Gastrocnemius medialis (tissue), 4 donors: ENCODE measurements around the gene ATXN7L1. TPM values are rescaled to one million over a fixed set of nuclear protein-coding genes. Genes with fewer than 3 reads are reported as not detected.

Experiments
- ATAC-seq, 2 donors: fragments of 150-250 bp; one replicate each; pipeline ENCODE4 v1.9.1; 2016
- DNase-seq, 2 donors: peaks; one replicate each; pipeline ENCODE4 v3.0.0-alpha.2; 2019
- H3K27ac ChIP-seq, 4 donors: fragments of 200-600 bp; sonication (generic); 1 replicate in 1 of 4; 2 replicates in 3 of 4; pipeline ENCODE4 v1.5.1; 2016 to 2018; ENCODE audit warnings: mild to moderate bottlenecking in 2 of 4, moderate library complexity in 1 of 4
- H3K27me3 ChIP-seq, 3 donors: fragments of 200-600 bp; sonication (generic) in 2 of 3; 1 replicate in 1 of 3; 2 replicates in 2 of 3; pipeline versions ENCODE4 v1.5.1 to v1.6.0; 2016 to 2019; ENCODE audit warnings: mild to moderate bottlenecking in 1 of 3, moderate library complexity in 1 of 3
- H3K36me3 ChIP-seq, 2 donors: fragments of 200-600 bp; sonication (generic) in 1 of 2; one replicate each; pipeline ENCODE4 v1.5.1; 2017 to 2018
- H3K4me1 ChIP-seq, 2 donors: fragments of 200-600 bp; sonication (generic) in 1 of 2; one replicate each; pipeline ENCODE4 v1.5.1; 2016 to 2017; ENCODE audit warnings: mild to moderate bottlenecking in 2 of 2
- H3K4me3 ChIP-seq, 4 donors: fragments of 200-600 bp; sonication (generic) in 3 of 4; 1 replicate in 1 of 4; 2 replicates in 3 of 4; pipeline ENCODE4 v1.5.1; 2016 to 2019; ENCODE audit warnings: mild to moderate bottlenecking in 2 of 4
- H3K9me3 ChIP-seq, 3 donors: fragments of 200-600 bp; sonication (generic) in 2 of 3; 1 replicate in 1 of 3; 2 replicates in 2 of 3; pipeline ENCODE4 v1.5.1; 2016 to 2019
- POLR2A ChIP-seq, 2 donors: fragments of 450-650 bp; IDR thresholded peaks; one replicate each; pipeline ENCODE4 v1.6.1; 2017; ENCODE audit warnings: antibody characterized with exemption in 2 of 2, mild to moderate bottlenecking in 2 of 2, moderate library complexity in 2 of 2
- in situ Hi-C, 4 donors: fragments of 200-750 bp; cut with MboI; loops; one replicate each; pipeline versions ENCODE4 v1.15.0 to v1.8.0; 2017; ENCODE audit warnings: low sequenced_read_pairs in 4 of 4
- intact Hi-C: fragments of 100-400 bp; cut with DNase I; formaldehyde crosslinking; loops from one replicate; pipeline ENCODE4 v1.15.1; 2023; ENCODE audit warnings: low total_unique reads
- total RNA-seq, 4 donors: library from RNA; depleted of rRNA; stranded (reverse); fragments of >200 nt; gene quantifications; one replicate each; pipeline versions ENCODE4 v1.1.0 to v1.2.3, GENCODE V29; 2016
- TF ChIP-seq, protein P1 (sequence below), 5 experiments: fragments of 450-650 bp in 3 of 5; fragments of 200-600 bp in 2 of 5; sonication (generic) in 2 of 5; IDR thresholded peaks in 4 of 5; conservative IDR thresholded peaks in 1 of 5; 1 replicate in 4 of 5; 2 replicates in 1 of 5; pipeline ENCODE4 v1.5.1; 2016 to 2019; ENCODE audit warnings: antibody characterized with exemption in 5 of 5, mild to moderate bottlenecking in 3 of 5, moderate library complexity in 3 of 5

Gene ATXN7L1
- total RNA-seq, 4 donors from 2014 or later, result 1.6 to 6.6 (median 4.8) TPM

DNA sequence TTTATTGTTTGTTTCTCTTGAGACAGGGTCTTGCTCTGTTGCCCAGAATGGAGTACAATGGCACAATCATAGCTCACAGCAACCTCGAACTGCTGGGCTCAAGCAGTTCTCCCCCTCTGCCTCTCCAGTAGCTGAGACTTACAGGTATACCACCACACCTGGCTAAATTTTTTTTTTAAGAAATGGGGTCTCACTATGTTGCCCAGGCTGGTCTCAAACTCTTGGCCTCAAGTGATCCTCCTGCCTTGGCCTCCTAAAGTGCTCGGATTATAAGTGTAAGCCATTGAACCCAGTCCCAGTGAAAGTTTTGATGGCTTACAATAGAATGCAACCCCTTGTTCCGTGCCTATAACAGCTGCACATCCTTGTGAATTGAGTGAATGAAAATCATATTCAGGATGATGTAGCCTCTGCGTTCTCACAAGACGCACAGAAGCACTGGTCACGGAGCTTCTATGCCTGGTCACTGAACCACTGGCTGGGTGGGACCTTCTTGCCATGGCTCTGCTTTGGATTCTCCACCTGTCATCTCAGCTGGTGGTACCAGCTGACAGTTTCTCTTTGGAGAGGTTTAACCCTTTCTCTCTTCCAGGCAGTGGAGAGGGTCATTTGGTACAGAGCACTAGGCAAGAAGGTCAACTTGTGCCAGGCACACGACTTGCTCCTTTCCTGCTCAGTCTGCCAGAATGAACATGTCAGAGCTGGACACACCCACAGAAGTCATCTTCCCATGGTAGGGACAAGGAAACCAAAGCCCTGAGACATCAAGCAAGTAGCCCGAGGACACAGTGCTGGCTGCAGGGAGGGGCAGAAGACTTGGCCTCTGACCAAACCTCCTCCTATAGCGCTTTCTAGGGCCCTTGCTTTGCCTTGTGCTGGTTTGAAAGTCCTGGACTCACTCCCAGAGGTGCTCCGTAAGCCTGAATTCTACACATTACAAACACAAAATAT lies 89.6 kb downstream of the ATXN7L1 start:
- intact Hi-C loops (no loop called here), in situ Hi-C loops (no loop called here)
- no peak overlapping the region for H3K27ac ChIP-seq
- H3K4me3 ChIP-seq, result no peak overlapping the region
- no peaks in the 10 kb centered on the region for H3K4me1 ChIP-seq
- DNase-seq (no peak), ATAC-seq (no peak)
- TF ChIP-seq POLR2A (IDR thresholded peaks at IDR 0.05), result no peak
- TF ChIP-seq, protein P1, sequence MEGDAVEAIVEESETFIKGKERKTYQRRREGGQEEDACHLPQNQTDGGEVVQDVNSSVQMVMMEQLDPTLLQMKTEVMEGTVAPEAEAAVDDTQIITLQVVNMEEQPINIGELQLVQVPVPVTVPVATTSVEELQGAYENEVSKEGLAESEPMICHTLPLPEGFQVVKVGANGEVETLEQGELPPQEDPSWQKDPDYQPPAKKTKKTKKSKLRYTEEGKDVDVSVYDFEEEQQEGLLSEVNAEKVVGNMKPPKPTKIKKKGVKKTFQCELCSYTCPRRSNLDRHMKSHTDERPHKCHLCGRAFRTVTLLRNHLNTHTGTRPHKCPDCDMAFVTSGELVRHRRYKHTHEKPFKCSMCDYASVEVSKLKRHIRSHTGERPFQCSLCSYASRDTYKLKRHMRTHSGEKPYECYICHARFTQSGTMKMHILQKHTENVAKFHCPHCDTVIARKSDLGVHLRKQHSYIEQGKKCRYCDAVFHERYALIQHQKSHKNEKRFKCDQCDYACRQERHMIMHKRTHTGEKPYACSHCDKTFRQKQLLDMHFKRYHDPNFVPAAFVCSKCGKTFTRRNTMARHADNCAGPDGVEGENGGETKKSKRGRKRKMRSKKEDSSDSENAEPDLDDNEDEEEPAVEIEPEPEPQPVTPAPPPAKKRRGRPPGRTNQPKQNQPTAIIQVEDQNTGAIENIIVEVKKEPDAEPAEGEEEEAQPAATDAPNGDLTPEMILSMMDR (IDR thresholded peaks at IDR 0.05 in 4 of 5, conservative IDR thresholded peaks at IDR 0.05 in 1 of 5), result no peak
- H3K27me3 ChIP-seq, result no peaks in the 10 kb centered on the region
- no peaks in the 10 kb centered on the region for H3K36me3 ChIP-seq
- no peaks in the 10 kb centered on the region for H3K9me3 ChIP-seq

DNA sequence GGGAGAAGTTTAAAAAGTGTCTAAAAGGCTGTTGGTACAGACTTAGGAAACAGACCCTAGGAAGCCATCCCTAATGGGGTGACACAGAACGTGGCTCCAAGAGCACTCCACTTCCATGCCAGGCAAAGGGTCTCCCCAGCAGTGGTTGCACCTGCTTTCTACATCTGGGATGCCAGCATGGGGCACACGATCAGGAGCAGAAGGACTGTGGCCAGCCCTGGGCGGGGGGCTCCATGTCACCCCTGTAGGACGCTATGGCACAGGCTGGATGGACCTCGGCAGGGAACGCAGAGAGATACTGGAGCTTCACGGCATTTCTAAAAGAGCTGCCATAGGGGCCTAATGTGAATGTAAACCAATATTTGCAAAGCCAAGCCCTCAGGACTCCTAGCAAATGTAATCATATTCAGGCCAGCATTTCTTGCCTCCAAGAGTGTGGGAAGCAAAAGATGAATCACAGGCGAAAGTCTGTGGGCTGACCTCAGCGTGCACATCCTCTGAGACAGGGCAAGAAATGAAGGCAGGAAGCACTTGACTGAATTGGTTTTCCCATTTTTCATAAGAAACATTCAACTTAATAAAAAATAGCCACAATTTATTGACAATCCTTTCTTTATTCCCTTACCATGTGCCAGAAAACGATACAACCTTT lies 93.9 kb downstream of the ATXN7L1 start:
- Histone ChIP-seq H3K9me3 (no peaks in the 10 kb centered on the region), H3K27ac (no peak overlapping the region), H3K4me3 (no peak overlapping the region), H3K27me3 (no peaks in the 10 kb centered on the region), H3K4me1 (peaks cover 0 to 1% of the 10 kb centered on the region in 2 donors), H3K36me3 (no peaks in the 10 kb centered on the region)
- no peak for ATAC-seq
- in situ Hi-C loops (no loop called here), intact Hi-C loops (no loop called here)
- no peak for DNase-seq
- TF ChIP-seq POLR2A (IDR thresholded peaks at IDR 0.05), result no peak
- TF ChIP-seq, protein P1 (IDR thresholded peaks at IDR 0.05 in 4 of 5, conservative IDR thresholded peaks at IDR 0.05 in 1 of 5), result no peak

DNA sequence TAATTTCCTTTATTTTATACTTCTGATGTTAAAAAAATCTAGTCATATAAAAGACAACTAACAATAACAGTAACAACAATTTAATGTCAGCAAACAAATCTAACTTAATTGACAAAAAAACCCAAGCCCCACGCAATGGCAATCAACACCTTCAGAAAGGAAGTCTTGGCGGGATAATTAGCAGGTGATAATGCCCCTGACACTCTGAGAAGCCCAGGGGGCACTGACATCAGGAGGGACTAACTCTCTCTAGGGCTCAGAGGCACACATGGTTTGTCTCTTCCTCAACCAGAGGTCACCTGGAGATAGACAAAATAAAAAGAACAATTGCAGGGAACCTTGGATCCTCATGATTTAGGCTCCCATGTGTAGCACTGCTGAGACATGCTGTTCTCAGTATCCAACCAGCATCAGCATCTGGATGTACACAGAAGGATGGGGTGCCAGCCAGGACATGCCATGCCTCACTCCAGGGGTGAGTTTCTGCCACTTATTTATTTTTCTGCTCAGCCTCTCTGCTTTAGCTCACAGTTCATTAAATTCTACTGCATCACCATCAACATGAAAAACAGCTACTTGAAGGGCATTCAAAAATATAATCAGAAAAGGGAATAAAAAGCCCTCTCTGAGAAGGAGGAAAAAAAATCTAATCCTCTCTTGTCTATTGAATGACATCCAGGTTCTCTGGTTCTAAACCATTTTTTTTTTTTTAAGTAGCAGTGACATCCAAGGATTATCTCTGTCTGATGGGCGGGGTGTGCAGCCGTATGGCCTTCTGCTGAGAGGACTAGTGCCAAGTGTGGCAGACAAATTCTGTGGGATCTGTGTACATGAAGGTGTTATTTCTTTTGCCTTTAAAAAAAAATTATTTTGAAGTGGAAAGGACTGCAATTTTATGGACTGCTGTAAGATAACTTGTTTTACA lies 96.3 kb downstream of the ATXN7L1 start:
- intact Hi-C loops, result loop anchor here (5.0 to 10.0 kb wide), 3 partner anchors 97 to 365 kb away; partner anchors contain the start of gene ATXN7L1
- ATAC-seq (no peak), DNase-seq (no peak)
- Histone ChIP-seq H3K4me1 (peaks cover 22 to 23% of the 10 kb centered on the region in 2 donors), H3K27ac (no peak overlapping the region), H3K4me3 (no peak overlapping the region), H3K27me3 (no peaks in the 10 kb centered on the region), H3K9me3 (no peaks in the 10 kb centered on the region), H3K36me3 (no peaks in the 10 kb centered on the region)
- TF ChIP-seq, protein P1 (IDR thresholded peaks at IDR 0.05 in 4 of 5, conservative IDR thresholded peaks at IDR 0.05 in 1 of 5), result no peak
- TF ChIP-seq POLR2A (IDR thresholded peaks at IDR 0.05), result no peak
- in situ Hi-C loops, result no loop called here

DNA sequence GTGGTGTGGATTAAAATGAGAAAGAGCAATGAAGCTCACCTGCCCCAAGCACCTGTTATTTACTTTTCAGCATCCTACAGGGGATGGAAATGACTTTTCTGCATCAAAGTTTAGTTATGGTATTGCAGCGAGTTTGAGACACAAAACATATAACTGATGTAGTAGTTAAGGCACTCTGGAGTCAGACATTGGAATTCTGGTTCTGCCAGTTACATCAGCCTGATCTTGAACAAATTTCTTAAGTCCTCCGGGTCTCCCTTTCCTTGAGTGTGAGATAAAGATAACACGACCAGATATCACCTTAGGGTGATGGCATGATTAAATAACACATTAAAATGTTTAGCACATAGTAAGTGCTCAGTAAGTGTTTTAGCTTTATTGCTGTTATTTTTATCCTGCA lies 97.4 kb downstream of the ATXN7L1 start:
- DNase-seq (no peak), ATAC-seq (no peak)
- in situ Hi-C loops (no loop called here), intact Hi-C loops (loop anchor here (5.0 to 10.0 kb wide), 3 partner anchors 98 to 366 kb away; partner anchors contain the start of gene ATXN7L1)
- no peaks in the 10 kb centered on the region for H3K27me3 ChIP-seq
- no peak for TF ChIP-seq POLR2A (IDR thresholded peaks at IDR 0.05)
- TF ChIP-seq, protein P1 (IDR thresholded peaks at IDR 0.05 in 4 of 5, conservative IDR thresholded peaks at IDR 0.05 in 1 of 5), result no peak
- H3K9me3 ChIP-seq, result no peaks in the 10 kb centered on the region
- H3K4me3 ChIP-seq, result no peak overlapping the region
- peaks cover 22 to 23% of the 10 kb centered on the region in 2 donors for H3K4me1 ChIP-seq
- no peaks in the 10 kb centered on the region for H3K36me3 ChIP-seq
- H3K27ac ChIP-seq, result no peak overlapping the region
